Caco-2 (cell line): ENCODE data around the gene LRMDA. TPM values are rescaled to one million over a fixed set of nuclear protein-coding genes. Genes with fewer than 3 reads are reported as not detected.

Experiments
- BruUV-seq: library from RNA; stranded (reverse); fragments of 400-500 nt; replicated peaks from 2 replicates; lab custom pipeline; 2021; lab: Mats Ljungman, UMichigan
- CTCF ChIA-PET: fragments of 300-600 bp; sonication (Branson Sonifier 250); formaldehyde crosslinking; loops from one replicate; lab custom pipeline; 2022; ENCODE audit warnings: antibody characterized with exemption; lab: Charles Lee
- POLR2A ChIA-PET: fragments of 300-600 bp; sonication (Branson Sonifier 250); formaldehyde crosslinking; loops from one replicate; lab custom pipeline; 2022; ENCODE audit warnings: antibody characterized with exemption; lab: Charles Lee
- DNase-seq, 2 experiments: peaks; one replicate each; pipeline versions ENCODE4 v3.0.0 to v3.0.0-alpha.2; 2020 to 2022
- H3K27me3 ChIP-seq: replicated peaks from 2 replicates; pipeline ENCODE4 v1.6.0; 2011; ENCODE audit warnings: low read length; ENCODE audit not compliant: control insufficient read depth, insufficient read depth
- H3K36me3 ChIP-seq: 2 replicates; pipeline ENCODE4 v1.5.1; 2011; ENCODE audit warnings: low read length; ENCODE audit not compliant: control insufficient read depth, insufficient read depth
- H3K4me1 ChIP-seq: fragments of 250-450 bp; sonication (Bioruptor Pico); 2 replicates; pipeline ENCODE4 v1.5.1; 2020; ENCODE audit warnings: mild to moderate bottlenecking
- H3K4me3 ChIP-seq: 2 replicates; pipeline ENCODE4 v1.5.1; 2011; ENCODE audit warnings: low read depth, mild to moderate bottlenecking, control low read depth, low read length
- H3K9me3 ChIP-seq: fragments of 250-450 bp; sonication (Bioruptor Pico); 2 replicates; pipeline ENCODE4 v1.5.1; 2020; ENCODE audit warnings: mild to moderate bottlenecking, moderate library complexity
- H3K27ac Mint-ChIP-seq: one replicate; pipeline ENCODE4 v1.8.0; 2022; ENCODE audit warnings: mixed read lengths; ENCODE audit not compliant: unreplicated experiment
- H3K27me3 Mint-ChIP-seq: one replicate; pipeline ENCODE4 v1.8.0; 2022; ENCODE audit warnings: mixed read lengths; ENCODE audit not compliant: insufficient read depth, unreplicated experiment
- H3K36me3 Mint-ChIP-seq: one replicate; pipeline ENCODE4 v1.8.0; 2022; ENCODE audit warnings: mild to moderate bottlenecking, mixed read lengths; ENCODE audit not compliant: insufficient read depth, unreplicated experiment
- H3K4me1 Mint-ChIP-seq: one replicate; pipeline ENCODE4 v1.8.0; 2022; ENCODE audit warnings: low read depth, mixed read lengths; ENCODE audit not compliant: unreplicated experiment
- H3K4me3 Mint-ChIP-seq: one replicate; pipeline ENCODE4 v1.8.0; 2022; ENCODE audit warnings: mild to moderate bottlenecking, moderate library complexity, mixed read lengths; ENCODE audit not compliant: unreplicated experiment
- H3K9me3 Mint-ChIP-seq: one replicate; pipeline ENCODE4 v1.8.0; 2022; ENCODE audit warnings: mixed read lengths; ENCODE audit not compliant: unreplicated experiment
- CTCF ChIP-seq, 2 experiments: fragments of 200-600 bp in 1 of 2; IDR thresholded peaks; 1 replicate in 1 of 2; 2 replicates in 1 of 2; pipeline versions ENCODE4 v1.5.1 to v1.8.0; 2011 to 2022; ENCODE audit warnings: antibody characterized with exemption in 1 of 2, control low read depth in 1 of 2, inconsistent platforms in 1 of 2, low read depth in 1 of 2, low read length in 1 of 2, mild to moderate bottlenecking in 1 of 2, moderate library complexity in 1 of 2; ENCODE audit not compliant: insufficient read depth in 1 of 2, severe bottlenecking in 1 of 2, unreplicated experiment in 1 of 2
- intact Hi-C: fragments of 100-400 bp; cut with micrococcal nuclease; formaldehyde crosslinking; loops from one replicate; pipeline ENCODE4 v1.10.0; 2022; ENCODE audit not compliant: unreplicated experiment
- total RNA-seq: library from RNA; stranded (reverse); gene quantifications from 2 replicates; pipeline ENCODE4 v1.2.3, GENCODE V29; 2022

The LRMDA gene
- total RNA-seq, 1 experiment from 2014 or later = 18.5 TPM

GRCh38 chr10:75895259-75895658 lies 463.8 kb downstream of the LRMDA start:
- H3K36me3 ChIP-seq = no peaks in the 10 kb centered on the region; the same call in 1 of the 2 replicates
- DNase-seq = no peak
- CTCF ChIA-PET = no interaction called here
- no peaks in the 10 kb centered on the region for H3K27me3 ChIP-seq
- intact Hi-C loops = no loop called here
- no TSS peak for BruUV-seq
- no peak overlapping the region for H3K27ac Mint-ChIP-seq
- POLR2A ChIA-PET = no interaction called here
- TF ChIP-seq CTCF (IDR thresholded peaks at IDR 0.05; ENCODE audit: insufficient read depth in 1 of 2, low read depth in 1 of 2, low read length in 1 of 2, severe bottlenecking in 1 of 2, unreplicated experiment in 1 of 2) = no peak
- no peaks in the 10 kb centered on the region for H3K9me3 ChIP-seq
- H3K4me3 Mint-ChIP-seq = no peak overlapping the region
- H3K36me3 Mint-ChIP-seq = no peaks in the 10 kb centered on the region
- H3K9me3 Mint-ChIP-seq = no peaks in the 10 kb centered on the region
- no peaks in the 10 kb centered on the region for H3K27me3 Mint-ChIP-seq
- H3K4me3 ChIP-seq = no peak overlapping the region
- peaks cover 12% of the 10 kb centered on the region for H3K4me1 Mint-ChIP-seq
- H3K4me1 ChIP-seq = peaks cover 5% of the 10 kb centered on the region

DNA sequence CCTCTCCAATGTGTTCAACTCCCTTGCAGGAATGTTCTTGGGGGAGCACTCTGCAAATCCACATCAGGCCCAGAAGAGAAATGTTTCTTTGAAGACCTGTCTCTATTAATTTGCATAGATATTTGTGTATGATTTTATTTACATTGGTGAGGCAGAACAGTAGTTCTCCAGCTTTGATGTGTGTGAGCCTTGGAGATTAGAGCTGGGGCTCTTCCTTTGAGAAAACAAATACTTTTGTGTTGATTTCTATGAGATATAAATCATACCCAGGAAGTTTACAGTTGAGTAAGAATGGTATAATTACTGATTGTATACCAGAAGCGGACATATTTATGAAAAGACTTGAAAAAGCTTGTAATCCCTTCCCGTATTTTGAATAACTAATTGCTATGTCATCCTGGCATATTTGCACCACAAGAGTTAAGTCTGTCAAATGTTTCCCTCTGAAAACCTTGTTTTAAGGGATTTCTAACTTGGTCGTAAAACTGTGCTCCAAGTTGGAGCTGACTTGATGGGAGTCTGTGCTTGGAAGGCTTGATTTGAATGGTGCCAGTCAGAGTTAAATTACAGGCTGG lies 468.5 kb downstream of the LRMDA start:
- Histone ChIP-seq H3K36me3 (no peaks in the 10 kb centered on the region), H3K4me1 (peaks cover 10% of the 10 kb centered on the region), H3K9me3 (no peaks in the 10 kb centered on the region), H3K27me3 (no peaks in the 10 kb centered on the region), H3K4me3 (no peak overlapping the region)
- no peak for TF ChIP-seq CTCF (IDR thresholded peaks at IDR 0.05; ENCODE audit: insufficient read depth in 1 of 2, low read depth in 1 of 2, low read length in 1 of 2, severe bottlenecking in 1 of 2, unreplicated experiment in 1 of 2)
- CTCF ChIA-PET = no interaction called here
- intact Hi-C loops = loop anchor here (5.0 to 10.0 kb wide), 2 partner anchors 113 to 185 kb away; no protein-coding TSS in a partner anchor
- no peak overlapping the region for H3K4me3 Mint-ChIP-seq
- peaks cover 24% of the 10 kb centered on the region for H3K4me1 Mint-ChIP-seq
- no peak overlapping the region for H3K27ac Mint-ChIP-seq
- POLR2A ChIA-PET = no interaction called here
- H3K9me3 Mint-ChIP-seq = peaks cover 10% of the 10 kb centered on the region
- no TSS peak for BruUV-seq
- no peaks in the 10 kb centered on the region for H3K27me3 Mint-ChIP-seq
- H3K36me3 Mint-ChIP-seq = no peaks in the 10 kb centered on the region
- no peak for DNase-seq

GRCh38 chr10:75902816-75903215 lies 471.4 kb downstream of the LRMDA start:
- H3K4me3 ChIP-seq = no peak overlapping the region
- Mint-ChIP-seq H3K4me1 (peaks cover 33% of the 10 kb centered on the region), H3K4me3 (no peak overlapping the region), H3K27ac (no peak overlapping the region), H3K27me3 (no peaks in the 10 kb centered on the region), H3K9me3 (peaks cover 10% of the 10 kb centered on the region), H3K36me3 (no peaks in the 10 kb centered on the region)
- TF ChIP-seq CTCF (IDR thresholded peaks at IDR 0.05; ENCODE audit: insufficient read depth in 1 of 2, low read depth in 1 of 2, low read length in 1 of 2, severe bottlenecking in 1 of 2, unreplicated experiment in 1 of 2) = no peak
- ChIA-PET POLR2A (no interaction called here), CTCF (interaction anchor here (1.1 kb wide), 1 partner anchor 133 kb away, joined by 3 read pairs; no protein-coding TSS in a partner anchor)
- peaks cover 10% of the 10 kb centered on the region for H3K4me1 ChIP-seq
- no peaks in the 10 kb centered on the region for H3K9me3 ChIP-seq
- no peaks in the 10 kb centered on the region for H3K36me3 ChIP-seq
- BruUV-seq = no TSS peak
- DNase-seq = no peak
- intact Hi-C loops = loop anchor here (5.0 to 10.0 kb wide), 2 partner anchors 116 to 188 kb away; no protein-coding TSS in a partner anchor
- no peaks in the 10 kb centered on the region for H3K27me3 ChIP-seq
